Testis (tissue), 3 donors: ENCODE results near the gene TSTD1. TPM values are rescaled to one million over a fixed set of nuclear protein-coding genes. Genes with fewer than 3 reads are reported as not detected.

Experiments used
- DNase-seq: peaks from one replicate; pipeline ENCODE4 v3.0.0-alpha.2; 2019
- H3K27ac ChIP-seq, 2 donors: fragments of 200-600 bp; sonication (generic); one replicate each; pipeline ENCODE4 v1.5.1; 2019
- H3K27me3 ChIP-seq: fragments of 200-600 bp; sonication (generic); one replicate; pipeline ENCODE4 v1.5.1; 2019
- H3K36me3 ChIP-seq: fragments of 200-600 bp; sonication (generic); one replicate; pipeline ENCODE4 v1.5.1; 2017; ENCODE audit warnings: low read depth; ENCODE audit errors: missing control alignments
- H3K4me1 ChIP-seq: fragments of 200-600 bp; sonication (generic); one replicate; pipeline ENCODE4 v1.5.1; 2019
- H3K4me3 ChIP-seq, 2 donors: fragments of 200-600 bp; sonication (generic); one replicate each; pipeline ENCODE4 v1.5.1; 2017 to 2019
- H3K9me3 ChIP-seq: fragments of 200-600 bp; sonication (generic); one replicate; pipeline ENCODE4 v1.5.1; 2017
- POLR2A ChIP-seq: fragments of 450-650 bp; IDR thresholded peaks from one replicate; pipeline ENCODE4 v1.6.1; 2017; ENCODE audit warnings: antibody characterized with exemption, mild to moderate bottlenecking, moderate library complexity
- WGBS, 2 donors: methylation state at CpG; one replicate each; pipeline ENCODE4 v1.1.5; 2018; 5-methylcytosine and 5-hydroxymethylcytosine counted together
- intact Hi-C: fragments of 100-400 bp; cut with DNase I; formaldehyde crosslinking; loops from one replicate; pipeline ENCODE4 v1.15.1; 2023; ENCODE audit warnings: low total_unique reads
- polyA plus RNA-seq: library from polyadenylated mRNA; stranded (reverse); fragments of 350-450 nt; fragmentation: Illumina TruSeq; extraction: RNeasy Lipid Tissue Mini Kit (QIAGEN cat#74804); gene quantifications from one replicate; pipeline ENCODE4 v1.2.3, GENCODE V29; 2014; ENCODE audit warnings: low read depth, low replicate concordance; ENCODE audit not compliant: insufficient read depth
- total RNA-seq, 2 donors: library from RNA; depleted of rRNA; stranded (reverse); fragments of >200 nt; gene quantifications; one replicate each; pipeline ENCODE4 v1.2.3, GENCODE V29; 2016
- TF ChIP-seq, protein P1 (sequence below), 3 experiments: fragments of 450-650 bp in 2 of 3; fragments of 200-600 bp in 1 of 3; sonication (generic) in 1 of 3; IDR thresholded peaks; one replicate each; pipeline ENCODE4 v1.5.1; 2016 to 2019; ENCODE audit warnings: antibody characterized with exemption in 3 of 3, mild to moderate bottlenecking in 2 of 3, moderate library complexity in 1 of 3

Gene TSTD1
- total and polyA plus RNA-seq, 3 donors from 2014 or later, result 52.2 to 103 (median 100) TPM

DNA sequence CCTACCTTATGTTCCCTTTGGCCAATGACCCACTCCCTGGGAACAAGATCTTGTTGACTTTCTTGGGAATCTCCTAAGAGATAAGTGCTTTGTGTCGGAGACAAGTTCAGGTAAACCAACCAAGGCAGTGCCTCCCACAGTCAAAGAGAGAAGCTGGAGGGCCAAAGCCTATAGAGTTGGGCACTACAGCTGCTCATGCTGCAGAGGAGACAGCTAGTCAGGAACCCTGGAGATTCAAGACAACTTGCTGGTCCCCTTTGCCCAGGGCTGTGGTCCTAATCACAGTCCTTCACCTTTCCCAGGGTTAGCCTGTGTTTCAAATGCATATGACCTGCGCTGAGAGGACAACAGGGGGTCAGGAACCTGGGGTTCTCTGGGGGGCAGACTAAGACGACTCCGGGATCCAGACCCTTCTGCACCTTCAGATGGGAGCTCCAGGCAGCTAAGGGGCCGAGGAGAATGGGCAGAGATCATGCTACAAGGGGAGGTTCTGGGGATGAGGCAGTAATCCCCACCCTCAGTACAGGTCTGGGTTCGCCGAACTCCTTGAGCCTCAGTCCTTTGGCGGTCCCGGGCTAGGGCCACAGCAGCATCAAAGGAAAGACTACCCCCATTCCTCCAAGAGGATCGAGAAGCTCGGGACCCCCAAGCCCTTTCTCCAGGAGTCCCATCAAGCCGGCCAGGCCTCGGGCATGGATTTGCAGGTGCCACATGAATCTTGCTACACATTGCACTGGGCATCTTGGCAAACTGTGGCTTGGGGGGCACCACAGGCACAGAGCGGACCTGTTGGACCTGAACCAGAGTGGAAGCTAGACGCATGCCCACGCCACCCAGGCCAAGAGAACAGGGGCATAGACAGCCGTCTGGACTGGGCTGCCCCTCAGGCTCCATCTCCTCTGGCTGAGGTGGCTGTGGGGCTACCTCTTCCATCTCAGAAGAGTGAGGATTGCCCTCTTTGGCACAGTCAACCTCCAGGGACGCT, 9.0 kb upstream of the TSTD1 start:
- Histone ChIP-seq H3K27me3 (no peaks in the 10 kb centered on the region), H3K36me3 (no peaks in the 10 kb centered on the region), H3K27ac (no peak overlapping the region), H3K4me3 (no peak overlapping the region), H3K4me1 (peaks cover 8% of the 10 kb centered on the region), H3K9me3 (no peaks in the 10 kb centered on the region)
- no peak for DNase-seq
- intact Hi-C loops, result no loop called here
- TF ChIP-seq, protein P1, sequence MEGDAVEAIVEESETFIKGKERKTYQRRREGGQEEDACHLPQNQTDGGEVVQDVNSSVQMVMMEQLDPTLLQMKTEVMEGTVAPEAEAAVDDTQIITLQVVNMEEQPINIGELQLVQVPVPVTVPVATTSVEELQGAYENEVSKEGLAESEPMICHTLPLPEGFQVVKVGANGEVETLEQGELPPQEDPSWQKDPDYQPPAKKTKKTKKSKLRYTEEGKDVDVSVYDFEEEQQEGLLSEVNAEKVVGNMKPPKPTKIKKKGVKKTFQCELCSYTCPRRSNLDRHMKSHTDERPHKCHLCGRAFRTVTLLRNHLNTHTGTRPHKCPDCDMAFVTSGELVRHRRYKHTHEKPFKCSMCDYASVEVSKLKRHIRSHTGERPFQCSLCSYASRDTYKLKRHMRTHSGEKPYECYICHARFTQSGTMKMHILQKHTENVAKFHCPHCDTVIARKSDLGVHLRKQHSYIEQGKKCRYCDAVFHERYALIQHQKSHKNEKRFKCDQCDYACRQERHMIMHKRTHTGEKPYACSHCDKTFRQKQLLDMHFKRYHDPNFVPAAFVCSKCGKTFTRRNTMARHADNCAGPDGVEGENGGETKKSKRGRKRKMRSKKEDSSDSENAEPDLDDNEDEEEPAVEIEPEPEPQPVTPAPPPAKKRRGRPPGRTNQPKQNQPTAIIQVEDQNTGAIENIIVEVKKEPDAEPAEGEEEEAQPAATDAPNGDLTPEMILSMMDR (IDR thresholded peaks at IDR 0.05), result no peak
- TF ChIP-seq POLR2A, result no peak
- 82 to 89% methylated on average over 12 to 18 of the region's 18 CpGs for WGBS, 2 donors

DNA sequence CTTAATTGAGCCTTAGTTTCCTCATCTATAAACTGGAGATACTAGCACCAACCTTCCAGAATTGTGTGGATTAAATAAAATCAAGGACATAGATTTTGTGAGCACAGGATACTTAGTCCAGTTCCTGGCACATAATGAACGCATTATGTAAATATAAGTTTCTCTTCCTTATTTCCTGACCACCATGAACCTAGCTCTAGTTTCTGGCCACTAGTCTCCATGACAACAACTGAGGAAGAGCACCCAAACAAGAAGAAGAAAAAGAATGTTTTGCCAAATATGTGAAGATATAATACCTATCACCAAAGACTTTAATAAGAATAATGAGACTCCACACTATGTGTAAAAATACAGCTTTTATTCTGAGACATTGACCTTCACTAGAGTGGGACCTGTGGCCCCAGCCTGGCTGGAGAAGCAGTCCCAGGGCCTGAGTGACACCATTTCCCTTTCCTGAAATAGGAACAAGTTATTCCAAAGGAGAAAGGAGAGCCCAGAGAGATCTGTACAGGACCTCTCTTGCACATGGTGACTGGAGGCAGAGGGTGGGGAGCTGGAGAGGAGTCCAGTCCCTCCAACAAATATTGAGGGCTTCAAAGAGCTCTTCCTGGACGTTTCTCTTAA, 8.0 kb upstream of the TSTD1 start:
- DNase-seq, result no peak
- TF ChIP-seq, protein P1 (IDR thresholded peaks at IDR 0.05), result no peak
- TF ChIP-seq POLR2A, result no peak
- peaks cover 8% of the 10 kb centered on the region for H3K4me1 ChIP-seq
- H3K4me3 ChIP-seq, result peak overlapping the region; percentile 77 to 98
- H3K27ac ChIP-seq, result peak overlapping the region; percentile 91 to 92
- intact Hi-C loops, result no loop called here
- no peaks in the 10 kb centered on the region for H3K27me3 ChIP-seq
- no peaks in the 10 kb centered on the region for H3K9me3 ChIP-seq
- 30 to 62% methylated on average over 2 of the region's 2 CpGs for WGBS, 2 donors
- no peaks in the 10 kb centered on the region for H3K36me3 ChIP-seq

DNA sequence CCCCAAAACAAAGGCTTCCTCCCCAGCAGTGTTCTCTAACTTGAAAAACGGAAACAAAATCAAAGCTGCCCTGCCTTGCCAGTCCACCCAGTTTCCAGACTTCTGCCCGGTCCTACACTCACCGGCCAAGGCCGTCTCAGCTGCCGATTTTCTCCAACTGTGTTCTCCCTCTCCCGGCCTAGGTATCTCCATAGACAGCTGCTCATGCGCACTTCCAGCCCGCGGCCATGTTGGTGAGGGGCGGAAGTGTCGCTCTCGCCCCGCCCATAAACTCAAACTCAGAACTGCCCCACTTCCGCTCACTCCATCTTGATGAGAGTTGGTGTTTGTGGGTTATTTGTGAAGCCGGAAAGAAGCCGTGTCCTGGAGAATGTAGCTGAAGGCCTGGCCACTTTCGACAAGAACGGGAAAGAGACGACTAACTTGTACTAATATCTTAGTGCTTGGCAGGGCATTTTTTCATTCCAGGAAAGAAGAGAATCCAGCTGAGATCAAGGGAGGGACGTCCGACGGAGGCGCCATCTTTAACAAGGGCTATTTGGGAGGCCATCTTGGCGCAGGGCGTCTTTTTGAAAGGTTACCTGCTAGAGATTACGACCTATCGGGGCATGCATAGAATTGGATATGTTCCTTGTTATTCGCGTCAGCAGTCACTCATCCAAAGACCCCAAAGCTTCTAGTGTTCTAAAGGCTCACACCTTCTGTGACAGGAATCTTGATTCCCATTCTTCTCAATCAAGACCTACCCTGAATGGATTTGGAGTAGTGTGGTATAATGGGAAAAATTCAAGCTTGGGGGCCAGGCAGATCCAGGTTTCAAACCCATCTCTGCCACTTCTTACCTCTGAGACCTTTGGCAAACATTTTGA, 7.2 kb upstream of the TSTD1 start, which contains the start of gene USF1:
USF1 (minus strand) TSS at position 242 of the 869 bp plus-strand sequence. CDS start 2,702 bp downstream, outside the sequence.
- H3K36me3 ChIP-seq, result no peaks in the 10 kb centered on the region
- H3K4me1 ChIP-seq, result peaks cover 8% of the 10 kb centered on the region
- 0% methylated on average over 24 to 29 of the region's 29 CpGs for WGBS, 2 donors
- intact Hi-C loops, result no loop called here
- H3K4me3 ChIP-seq, result peak within 1 kb of the TSS; percentile 77 to 98
- H3K27ac ChIP-seq, result peak within 1 kb of the TSS; percentile 91 to 92
- peak; percentile 97 for DNase-seq
- peak; percentile 90 for TF ChIP-seq POLR2A
- TF ChIP-seq, protein P1 (IDR thresholded peaks at IDR 0.05), result no peak
- no peaks in the 10 kb centered on the region for H3K27me3 ChIP-seq
- no peaks in the 10 kb centered on the region for H3K9me3 ChIP-seq

DNA sequence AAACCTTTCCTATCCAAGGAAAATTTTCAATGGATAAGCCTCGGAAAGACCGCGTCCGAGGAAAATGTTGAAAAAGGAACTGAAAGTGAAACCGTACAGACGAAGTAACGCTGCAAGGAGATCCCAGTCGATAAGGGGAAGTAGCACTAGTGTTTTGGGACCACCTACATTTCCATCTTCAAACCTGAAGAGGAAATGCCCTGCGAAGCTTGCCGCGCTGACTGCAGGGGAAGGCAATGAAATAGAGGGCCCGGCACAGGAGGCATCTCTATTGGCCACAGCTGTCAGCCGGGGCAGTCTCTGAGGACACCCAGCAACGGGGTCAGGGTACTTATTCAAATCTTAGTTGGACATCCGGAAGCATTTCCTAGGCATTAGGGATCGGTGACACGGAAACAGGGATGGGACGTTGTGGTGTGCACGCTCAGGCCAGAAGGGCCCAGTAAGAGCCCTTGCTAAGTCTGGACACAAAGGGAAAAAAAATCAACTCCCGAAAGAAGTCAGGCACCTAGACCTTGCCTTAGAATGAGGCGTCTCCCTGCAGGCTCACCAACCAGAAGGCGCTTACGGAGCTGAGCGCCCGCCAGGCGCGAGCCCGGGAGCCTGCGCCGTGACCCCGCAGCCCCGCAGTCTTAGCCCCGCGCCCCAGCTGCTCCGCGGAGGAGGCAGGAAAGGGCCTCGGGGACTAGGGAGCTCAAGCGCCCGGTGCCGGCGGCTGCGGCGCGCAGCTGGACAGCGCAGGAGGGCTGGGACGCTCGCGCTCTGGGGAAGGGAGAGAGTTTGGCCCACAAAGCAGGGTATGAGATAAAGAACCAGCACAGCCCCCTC, 6.4 kb upstream of the TSTD1 start:
- Histone ChIP-seq H3K36me3 (no peaks in the 10 kb centered on the region), H3K9me3 (no peaks in the 10 kb centered on the region), H3K4me3 (peak overlapping the region; percentile 77 to 98), H3K4me1 (peaks cover 8% of the 10 kb centered on the region), H3K27me3 (no peaks in the 10 kb centered on the region), H3K27ac (peak overlapping the region; percentile 91 to 92)
- intact Hi-C loops, result no loop called here
- TF ChIP-seq, protein P1 (IDR thresholded peaks at IDR 0.05), result no peak
- TF ChIP-seq POLR2A, result no peak
- peak; percentile 76 for DNase-seq
- 0 to 1% methylated on average over 20 to 48 of the region's 48 CpGs for WGBS, 2 donors
